HG02610 (cell line): ENCODE measurements around the gene TNIK.
A peak's percentile ranks its signal among the peaks of the same experiment; 100 is the strongest.

ENCODE experiments used
- ATAC-seq: cut with Tn5 transposase; IDR thresholded peaks from one replicate; pipeline ENCODE4 v1.9.1; 2021; ENCODE audit warnings: mild to moderate bottlenecking, moderate library complexity; ENCODE audit not compliant: unreplicated experiment

The TNIK gene

DNA sequence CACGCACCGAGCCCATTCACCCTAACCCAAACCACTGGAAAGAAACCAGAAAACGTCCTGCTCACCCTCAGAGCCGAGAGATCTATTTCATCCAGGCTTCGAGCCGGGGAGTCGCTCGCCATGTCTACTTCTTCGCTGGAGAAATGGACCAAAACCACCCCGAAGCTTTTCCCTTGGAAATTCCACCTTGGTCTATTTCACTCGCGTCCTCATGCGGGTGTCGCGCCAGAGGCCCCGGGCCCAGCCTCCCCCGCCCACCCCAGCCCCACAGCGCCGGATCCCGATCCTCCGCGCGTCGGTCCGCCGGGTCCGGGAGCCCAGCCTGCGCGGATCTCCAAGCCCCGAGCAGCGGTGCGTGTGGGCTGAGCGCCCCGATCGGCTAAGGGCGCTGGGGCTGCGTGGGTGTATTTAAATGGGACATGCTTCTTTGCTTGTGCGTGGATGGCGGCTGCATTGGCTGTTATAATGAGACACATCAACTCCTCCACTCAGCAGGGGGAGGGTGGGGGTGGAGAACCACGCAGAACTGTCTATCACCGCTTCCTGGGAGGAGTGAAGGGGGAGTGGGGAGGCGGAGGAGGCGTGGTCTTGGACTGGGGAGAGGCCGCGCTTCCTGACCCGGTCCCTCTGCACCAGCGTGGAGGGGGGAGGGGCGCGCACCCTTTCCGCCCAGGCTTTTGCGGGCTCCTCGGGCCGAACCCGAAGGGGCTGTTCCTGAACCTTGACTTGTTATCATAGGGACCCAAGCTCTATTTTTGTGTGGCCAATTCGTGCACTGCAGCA is at the start of gene TNIK:
TNIK (minus strand) TSS at position 464 of the 783 bp plus-strand sequence; CDS start at position 122, 342 bp downstream.
- peak; percentile 82 for ATAC-seq

- no peak for ATAC-seq
Observed at GRCh38 chr3:171508676-171509075, 48.5 kb upstream of the TNIK start.

DNA sequence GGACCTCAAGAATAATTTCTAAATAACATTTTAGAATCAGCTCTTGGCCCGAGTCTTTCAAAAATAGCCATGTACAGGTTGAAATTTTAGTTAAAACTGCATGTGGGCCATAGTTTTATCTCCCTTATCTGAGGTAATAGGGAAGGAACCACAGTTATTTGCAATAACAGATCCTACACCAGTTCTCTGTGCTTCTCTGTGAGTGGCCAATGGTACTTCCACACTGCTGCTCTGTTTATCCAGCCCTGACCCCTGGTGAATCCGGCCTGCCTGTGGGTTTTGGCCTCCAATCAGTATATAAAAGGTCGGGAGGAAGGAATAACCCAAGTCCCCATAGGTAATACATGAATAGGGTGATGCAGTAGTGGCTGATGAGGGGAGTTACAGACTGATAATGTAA is 48.0 kb upstream of the TNIK start:
- no peak for ATAC-seq

GRCh38 chr3:171506743-171507319 is 46.6 kb upstream of the TNIK start:
- no peak for ATAC-seq

DNA sequence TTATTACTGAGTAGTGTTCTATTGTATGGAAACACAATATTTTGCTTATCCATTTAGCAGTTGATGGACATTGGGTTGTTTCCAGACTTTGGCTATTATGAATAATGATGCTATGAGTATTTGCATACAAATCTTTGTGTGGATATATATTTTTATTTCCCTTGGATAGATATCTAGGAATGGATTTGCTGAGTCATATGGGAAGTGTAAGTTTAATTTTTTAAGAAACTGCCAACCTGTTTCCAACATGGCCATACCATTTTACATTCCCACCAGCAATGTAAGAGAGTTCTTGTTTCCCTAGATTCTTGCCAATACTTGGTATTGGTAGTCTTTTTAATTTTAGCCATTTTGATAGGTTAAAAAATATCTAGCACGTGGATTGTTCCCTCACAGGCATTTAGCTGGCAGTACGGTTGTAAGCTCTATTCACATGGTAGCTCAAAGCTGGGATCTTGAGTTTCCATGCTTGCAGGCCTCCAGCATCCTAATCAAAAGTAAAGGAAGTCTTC is 45.7 kb upstream of the TNIK start:
- ATAC-seq, result no peak

DNA sequence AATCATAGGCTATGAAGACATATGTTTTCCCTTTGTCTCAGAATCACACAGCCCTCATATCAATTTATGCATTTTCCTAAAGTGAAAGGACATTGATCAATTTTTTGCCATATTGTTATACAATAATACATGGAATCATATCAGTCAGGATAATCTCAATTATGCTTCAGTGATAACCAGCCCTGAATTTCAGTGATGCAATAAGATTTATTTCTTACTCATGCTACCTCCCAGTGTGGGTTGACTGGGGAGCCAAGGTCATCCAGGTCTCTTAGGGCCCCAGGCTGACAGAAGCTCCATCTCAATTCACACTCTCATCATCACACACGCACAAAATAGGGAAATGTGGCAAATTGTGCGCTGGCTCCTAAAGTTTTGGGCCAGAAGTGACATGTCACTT is 44.2 kb upstream of the TNIK start:
- no peak for ATAC-seq

GRCh38 chr3:171503817-171504216 is 43.6 kb upstream of the TNIK start:
- no peak for ATAC-seq

- ATAC-seq, result no peak
Observed at GRCh38 chr3:171498921-171499320, 38.7 kb upstream of the TNIK start.

DNA sequence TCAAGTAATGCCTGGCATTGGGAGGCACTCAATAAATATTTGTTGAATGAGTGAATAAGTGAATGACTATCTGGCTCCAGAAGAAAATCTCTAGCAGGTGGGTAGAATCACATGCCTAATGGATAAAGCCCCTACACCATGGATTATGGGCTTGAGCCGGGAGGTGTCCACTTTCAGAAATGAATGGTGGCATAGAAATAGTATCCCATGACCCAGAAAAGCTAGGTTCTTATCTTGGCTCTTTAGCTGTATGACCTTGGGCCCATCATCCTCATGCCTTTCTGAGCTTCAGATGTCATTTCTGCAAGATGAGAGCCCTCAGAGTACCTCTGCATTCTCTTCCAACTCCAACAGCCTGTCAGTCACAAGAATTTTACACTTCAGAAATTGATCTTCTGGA is 37.3 kb upstream of the TNIK start:
- ATAC-seq, result no peak

GRCh38 chr3:171495413-171495812 is 35.2 kb upstream of the TNIK start:
- no peak for ATAC-seq

DNA sequence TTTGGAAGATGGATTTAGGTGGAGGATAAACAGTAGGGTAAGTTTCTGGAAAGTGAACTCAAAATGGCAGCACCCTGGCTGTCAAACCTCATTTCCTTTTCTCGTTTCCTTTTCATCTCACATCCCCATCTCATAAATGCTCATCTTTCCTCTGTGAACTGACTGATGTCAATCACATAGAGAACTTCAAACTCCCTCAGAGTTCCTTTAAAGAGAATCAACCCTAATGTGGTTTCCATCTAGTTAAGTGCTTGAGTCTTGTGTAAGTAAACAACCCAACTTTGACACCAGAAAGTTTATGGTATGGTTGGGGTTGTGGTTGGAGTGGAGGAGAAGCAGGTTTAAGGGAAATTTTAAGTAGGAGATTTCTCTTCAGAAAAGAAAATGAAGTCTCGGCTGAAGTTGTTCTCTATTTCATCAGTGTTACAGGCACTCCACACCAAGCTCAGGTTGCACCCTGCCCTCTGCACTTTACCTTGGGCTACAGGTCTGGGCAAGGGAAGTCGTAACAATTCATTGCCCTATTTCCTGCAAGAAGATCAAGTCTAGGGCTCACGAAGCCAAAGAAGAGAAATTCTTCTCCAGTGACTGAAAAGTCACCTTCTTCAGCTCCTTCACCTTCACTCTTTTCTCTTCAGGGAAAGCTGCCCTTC is 34.4 kb upstream of the TNIK start:
- no peak for ATAC-seq

- no peak for ATAC-seq
Observed at GRCh38 chr3:171491361-171491760, 31.2 kb upstream of the TNIK start.

GRCh38 chr3:171490901-171491300 is 30.7 kb upstream of the TNIK start:
- no peak for ATAC-seq

GRCh38 chr3:171489348-171489747 is 29.1 kb upstream of the TNIK start:
- peak; percentile 52 for ATAC-seq

- ATAC-seq, result no peak
Observed at GRCh38 chr3:171488479-171488878, 28.3 kb upstream of the TNIK start.

- ATAC-seq, result no peak
Observed at GRCh38 chr3:171487382-171487781, 27.2 kb upstream of the TNIK start.

- ATAC-seq, result no peak
Observed at GRCh38 chr3:171485338-171485737, 25.1 kb upstream of the TNIK start.

DNA sequence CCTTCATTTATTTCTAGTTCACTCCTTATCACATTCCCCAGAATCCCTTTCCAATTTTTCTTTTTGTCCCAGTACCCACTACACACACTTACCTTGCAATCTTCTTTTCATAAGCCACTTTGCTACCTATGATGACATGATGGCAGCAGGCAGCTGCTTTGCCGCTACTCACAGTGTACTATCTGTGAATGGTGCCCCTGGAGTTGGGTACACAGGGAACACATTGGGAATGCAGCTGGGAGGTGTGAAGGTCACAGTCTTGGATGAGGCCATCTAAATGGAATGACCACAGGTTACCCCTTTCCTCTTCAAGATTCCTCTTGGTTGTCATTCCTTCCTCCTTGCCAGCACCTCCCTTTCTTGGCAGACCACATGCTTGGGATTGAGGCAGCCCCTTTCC is 20.8 kb upstream of the TNIK start:
- ATAC-seq, result peak; percentile 6

- ATAC-seq, result peak; percentile 89
Observed at GRCh38 chr3:171480526-171480925, 20.3 kb upstream of the TNIK start.

- ATAC-seq, result no peak
Observed at GRCh38 chr3:171476532-171477102, 16.4 kb upstream of the TNIK start.

DNA sequence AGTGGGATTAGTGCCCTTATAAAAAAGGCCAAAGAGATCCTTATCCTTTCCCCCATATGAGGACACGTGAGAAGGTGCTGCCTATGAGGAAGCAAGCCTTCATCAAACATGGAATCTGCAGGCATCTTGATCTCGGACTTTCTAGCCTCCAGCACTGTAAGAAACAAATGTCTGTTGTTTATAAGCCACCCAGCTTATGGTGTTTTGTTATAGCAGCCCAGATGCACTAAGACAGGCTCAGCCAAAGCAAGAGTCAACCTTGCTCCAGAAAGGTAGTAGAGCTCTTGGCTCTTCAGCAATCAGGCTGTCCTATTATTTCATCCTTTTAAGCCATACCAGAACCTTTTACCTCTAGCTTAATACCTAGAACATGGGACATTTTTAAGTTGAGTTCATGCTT is 12.3 kb upstream of the TNIK start:
- ATAC-seq, result no peak
